Measurements from ENCODE around the gene FMNL2.

The FMNL2 gene

GRCh38 chr2:152454960-152455359 lies 120.0 kb downstream of the FMNL2 start:
- Histone ChIP-seq H3K9ac (ENCODE audit: low read depth, low read length) (no peak overlapping the region), H3K4me1 (ENCODE audit: insufficient read depth, low read length) (peaks cover 33% of the 10 kb centered on the region), H3K36me3 (ENCODE audit: insufficient read depth, low read length) (no peaks in the 10 kb centered on the region), H3K9me3 (ENCODE audit: control insufficient read depth, insufficient read depth, low read length) (no peaks in the 10 kb centered on the region)

DNA sequence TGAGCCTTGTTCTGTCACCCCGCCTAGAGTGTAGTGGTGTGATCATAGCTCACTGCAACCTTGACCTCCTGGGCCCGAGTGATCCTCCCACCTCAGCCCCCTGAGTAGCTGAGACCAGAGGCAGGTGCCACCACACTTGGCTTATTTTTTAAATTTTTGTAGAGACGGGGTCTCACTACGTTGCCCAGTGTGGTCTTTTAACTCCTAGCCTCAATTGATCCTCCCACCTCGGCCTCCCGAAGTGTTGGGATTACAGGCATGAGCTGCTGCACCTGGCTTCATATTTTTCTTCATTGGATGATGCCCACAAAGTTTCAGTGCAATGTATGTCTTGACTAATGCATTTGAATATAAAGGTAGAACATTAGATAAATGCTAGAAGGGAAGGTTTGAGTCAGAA lies 120.8 kb downstream of the FMNL2 start:
- Histone ChIP-seq H3K36me3 (ENCODE audit: insufficient read depth, low read length) (no peaks in the 10 kb centered on the region), H3K9ac (ENCODE audit: low read depth, low read length) (no peak overlapping the region), H3K9me3 (ENCODE audit: control insufficient read depth, insufficient read depth, low read length) (no peaks in the 10 kb centered on the region), H3K4me1 (ENCODE audit: insufficient read depth, low read length) (peaks cover 29% of the 10 kb centered on the region)

GRCh38 chr2:152456262-152456661 lies 121.3 kb downstream of the FMNL2 start:
- Histone ChIP-seq H3K9me3 (ENCODE audit: control insufficient read depth, insufficient read depth, low read length) (no peaks in the 10 kb centered on the region), H3K4me1 (ENCODE audit: insufficient read depth, low read length) (peaks cover 29% of the 10 kb centered on the region), H3K36me3 (ENCODE audit: insufficient read depth, low read length) (no peaks in the 10 kb centered on the region), H3K9ac (ENCODE audit: low read depth, low read length) (no peak overlapping the region)

DNA sequence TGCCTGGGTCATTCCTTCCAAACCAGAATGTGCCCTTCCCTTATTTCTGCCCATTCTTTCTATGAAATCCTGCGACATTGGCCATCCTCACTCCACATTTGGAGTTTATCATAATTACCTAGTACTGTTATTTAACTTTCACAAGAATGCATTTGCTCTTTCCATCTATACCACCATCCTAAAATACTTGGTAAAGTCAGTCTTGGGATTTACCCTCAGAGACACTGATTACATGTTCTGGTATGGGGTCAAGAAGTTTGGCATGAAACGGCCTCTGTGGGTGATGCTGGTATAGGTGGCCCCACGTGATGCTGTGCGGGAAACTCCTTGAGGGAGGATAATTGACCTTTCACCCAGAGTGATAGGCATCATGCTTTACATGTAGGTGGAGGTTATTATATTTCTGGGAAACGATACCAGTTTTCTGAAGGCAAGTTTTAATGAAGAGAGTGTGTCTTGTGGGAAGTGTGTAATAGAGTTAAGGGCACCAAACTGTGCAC lies 123.5 kb downstream of the FMNL2 start:
- Histone ChIP-seq H3K4me1 (ENCODE audit: insufficient read depth, low read length) (peaks cover 18% of the 10 kb centered on the region), H3K36me3 (ENCODE audit: insufficient read depth, low read length) (no peaks in the 10 kb centered on the region), H3K9ac (ENCODE audit: low read depth, low read length) (no peak overlapping the region), H3K9me3 (ENCODE audit: control insufficient read depth, insufficient read depth, low read length) (no peaks in the 10 kb centered on the region)

DNA sequence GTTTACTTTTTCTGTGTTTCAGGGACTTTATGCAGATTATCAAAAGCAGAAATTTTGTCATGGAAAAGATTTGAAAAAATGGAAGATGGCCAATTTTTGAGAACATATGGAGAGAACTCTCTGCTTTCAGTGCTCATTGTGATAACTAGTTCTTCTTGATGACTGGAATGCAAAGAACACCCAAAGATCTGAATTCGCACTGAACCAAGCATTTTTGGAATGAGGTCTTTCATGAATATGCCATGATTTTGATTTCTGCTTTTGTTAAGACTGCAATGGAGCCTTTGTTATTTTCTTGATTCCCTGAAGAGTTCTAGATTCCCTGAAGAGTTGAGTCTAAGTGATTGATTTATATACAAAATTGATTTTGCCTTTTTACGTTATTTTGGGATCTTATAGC lies 124.1 kb downstream of the FMNL2 start:
- Histone ChIP-seq H3K36me3 (ENCODE audit: insufficient read depth, low read length) (no peaks in the 10 kb centered on the region), H3K4me1 (ENCODE audit: insufficient read depth, low read length) (peaks cover 13% of the 10 kb centered on the region), H3K9ac (ENCODE audit: low read depth, low read length) (no peak overlapping the region)

DNA sequence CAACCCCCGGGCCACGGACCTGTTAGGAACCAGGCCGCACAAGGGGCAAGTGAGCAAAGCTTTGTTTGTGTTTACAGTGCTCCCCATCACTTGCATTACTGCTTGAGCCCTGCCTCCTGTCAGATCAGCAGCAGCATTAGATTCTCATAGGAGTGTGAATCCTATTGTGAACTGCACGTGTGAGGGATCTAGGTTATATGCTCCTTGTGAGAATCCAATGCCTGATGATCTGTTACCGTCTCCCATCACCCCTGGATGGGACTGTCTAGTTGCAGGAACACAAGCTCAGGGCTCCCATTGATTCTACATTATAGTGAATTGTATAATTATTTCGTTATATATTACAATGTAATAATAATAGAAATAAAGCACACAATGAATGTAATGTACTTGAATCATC lies 125.6 kb downstream of the FMNL2 start:
- H3K9ac ChIP-seq (ENCODE audit: low read depth, low read length), result no peak overlapping the region
- no peaks in the 10 kb centered on the region for H3K36me3 ChIP-seq (ENCODE audit: insufficient read depth, low read length)
- peaks cover 7% of the 10 kb centered on the region; the same call in 1 of the 2 replicates for H3K4me1 ChIP-seq (ENCODE audit: insufficient read depth, low read length)
- H3K9me3 ChIP-seq (ENCODE audit: control insufficient read depth, insufficient read depth, low read length), result no peaks in the 10 kb centered on the region

More for the DNA sequence above, 124.1 kb downstream of the FMNL2 start:
- no peaks in the 10 kb centered on the region for H3K9me3 ChIP-seq (ENCODE audit: control insufficient read depth, insufficient read depth, low read length)

DNA sequence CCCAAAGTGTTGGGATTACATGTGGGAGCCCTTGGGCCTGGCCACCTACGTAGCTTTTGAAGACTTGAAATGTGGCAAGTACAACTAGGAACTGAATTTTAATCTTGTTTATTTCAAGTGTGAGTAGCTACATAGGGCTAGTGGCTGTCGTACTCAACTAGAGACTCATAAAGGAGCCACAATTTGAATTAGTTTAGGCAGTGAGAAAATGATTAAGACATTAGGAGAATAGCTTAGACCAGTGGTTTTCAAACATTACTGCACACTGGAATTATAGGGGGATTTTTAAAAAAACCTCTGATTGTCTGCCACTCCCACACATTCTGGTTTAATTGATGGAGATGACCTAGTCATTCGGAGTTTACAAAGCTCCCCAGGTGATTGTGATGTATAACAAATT lies 127.1 kb downstream of the FMNL2 start:
- H3K9ac ChIP-seq (ENCODE audit: low read depth, low read length), result no peak overlapping the region
- H3K36me3 ChIP-seq (ENCODE audit: insufficient read depth, low read length), result no peaks in the 10 kb centered on the region
- peaks cover 21% of the 10 kb centered on the region for H3K4me1 ChIP-seq (ENCODE audit: insufficient read depth, low read length)
- no peaks in the 10 kb centered on the region for H3K9me3 ChIP-seq (ENCODE audit: control insufficient read depth, insufficient read depth, low read length)

- no peaks in the 10 kb centered on the region for H3K9me3 ChIP-seq (ENCODE audit: control insufficient read depth, insufficient read depth, low read length)
- no peak overlapping the region for H3K9ac ChIP-seq (ENCODE audit: low read depth, low read length)
- no peaks in the 10 kb centered on the region for H3K36me3 ChIP-seq (ENCODE audit: insufficient read depth, low read length)
- H3K4me1 ChIP-seq (ENCODE audit: insufficient read depth, low read length), result peaks cover 28% of the 10 kb centered on the region
These were observed 127.8 kb downstream of the FMNL2 start for GRCh38 chr2:152462779-152463178.

DNA sequence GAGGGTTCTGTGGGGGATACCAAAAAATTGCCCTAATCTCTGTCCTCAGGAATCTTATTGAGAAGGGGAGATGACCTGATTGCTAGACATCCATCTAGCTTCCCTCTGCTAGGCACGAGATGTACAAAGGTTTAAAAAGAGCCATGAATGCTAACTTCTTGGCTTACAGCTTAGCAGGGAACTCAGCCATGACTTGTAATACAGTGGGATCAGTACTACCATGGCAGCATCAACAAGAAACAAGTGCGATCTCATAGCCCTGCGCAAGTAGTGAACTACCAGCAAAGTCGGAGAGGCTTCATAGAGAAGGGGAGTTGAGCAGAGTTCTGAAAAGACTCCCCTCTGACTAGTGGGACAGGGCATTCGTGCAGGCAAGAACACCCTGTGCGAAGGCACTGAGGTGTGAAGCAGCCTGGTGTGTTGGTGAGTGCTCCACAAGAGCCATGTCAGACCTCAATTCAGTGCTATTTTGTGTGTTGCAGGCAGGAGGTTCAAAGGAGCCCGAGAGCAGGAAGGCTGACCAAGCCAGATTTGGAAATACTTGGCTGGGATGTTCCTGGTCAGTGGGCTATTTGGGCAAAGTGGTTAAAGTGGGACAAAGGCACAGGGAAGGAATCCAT lies 130.0 kb downstream of the FMNL2 start:
- Histone ChIP-seq H3K4me1 (ENCODE audit: insufficient read depth, low read length) (peaks cover 42% of the 10 kb centered on the region), H3K9ac (ENCODE audit: low read depth, low read length) (no peak overlapping the region)

GRCh38 chr2:152465541-152465940 lies 130.6 kb downstream of the FMNL2 start:
- Histone ChIP-seq H3K4me1 (ENCODE audit: insufficient read depth, low read length) (peaks cover 43% of the 10 kb centered on the region), H3K36me3 (ENCODE audit: insufficient read depth, low read length) (no peaks in the 10 kb centered on the region), H3K9ac (ENCODE audit: low read depth, low read length) (no peak overlapping the region), H3K9me3 (ENCODE audit: control insufficient read depth, insufficient read depth, low read length) (no peaks in the 10 kb centered on the region)

More for the DNA sequence above, 130.0 kb downstream of the FMNL2 start:
- H3K9me3 ChIP-seq (ENCODE audit: control insufficient read depth, insufficient read depth, low read length), result no peaks in the 10 kb centered on the region
- H3K36me3 ChIP-seq (ENCODE audit: insufficient read depth, low read length), result no peaks in the 10 kb centered on the region

DNA sequence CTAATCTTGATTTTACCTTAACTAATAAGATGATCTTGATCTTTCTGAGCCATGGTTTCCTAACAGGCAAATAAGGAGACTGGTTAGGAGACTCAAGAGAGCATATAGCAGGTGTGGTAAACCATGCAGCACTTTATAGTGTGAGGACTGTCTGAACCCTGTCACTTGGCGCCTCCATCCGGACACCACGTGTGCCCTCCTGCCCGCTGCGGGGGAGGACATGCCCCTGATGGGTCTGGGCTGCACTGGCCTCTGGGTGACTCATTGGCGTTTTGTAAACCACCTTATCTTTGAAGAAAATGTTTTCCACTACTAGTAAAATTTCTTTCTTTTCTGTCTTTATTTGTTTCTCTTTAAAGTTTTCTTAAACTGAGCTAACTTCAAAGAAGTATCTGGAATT lies 131.1 kb downstream of the FMNL2 start:
- H3K9me3 ChIP-seq (ENCODE audit: control insufficient read depth, insufficient read depth, low read length), result no peaks in the 10 kb centered on the region
- no peaks in the 10 kb centered on the region for H3K36me3 ChIP-seq (ENCODE audit: insufficient read depth, low read length)
- H3K4me1 ChIP-seq (ENCODE audit: insufficient read depth, low read length), result peaks cover 47% of the 10 kb centered on the region
- H3K9ac ChIP-seq (ENCODE audit: low read depth, low read length), result no peak overlapping the region

DNA sequence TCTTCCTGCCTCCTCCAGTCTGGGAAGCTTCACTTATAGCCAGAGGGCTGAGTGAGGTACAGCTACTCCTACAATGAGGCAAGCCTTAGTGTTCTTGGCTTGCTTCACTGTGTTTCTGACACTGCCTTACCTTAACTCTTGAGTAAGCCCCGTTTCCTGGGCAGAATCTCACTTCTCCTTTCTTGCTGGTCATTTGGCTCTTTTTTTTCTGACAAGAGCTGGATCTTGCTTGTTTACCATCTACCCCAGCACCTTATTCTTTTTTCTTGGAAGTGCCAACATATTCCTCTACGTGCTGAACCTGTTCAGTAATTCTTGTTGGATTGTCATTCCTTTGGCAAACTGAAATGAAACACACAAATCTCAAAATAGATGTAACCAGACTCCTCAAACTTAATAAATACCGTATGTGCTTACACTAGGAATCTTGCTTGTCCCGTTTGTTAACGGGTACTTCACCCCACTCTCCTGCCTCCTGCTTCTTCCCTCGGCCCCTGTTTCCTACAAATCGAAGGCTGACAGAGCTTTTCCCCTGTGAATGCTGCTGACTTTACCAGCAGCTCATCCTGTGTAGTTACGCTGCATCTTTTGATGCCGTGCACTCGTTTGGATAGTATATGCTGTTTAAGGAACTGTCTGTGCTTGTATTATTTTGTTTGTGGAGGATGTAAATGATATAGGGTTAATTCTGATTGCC lies 132.2 kb downstream of the FMNL2 start:
- Histone ChIP-seq H3K36me3 (ENCODE audit: insufficient read depth, low read length) (no peaks in the 10 kb centered on the region), H3K4me1 (ENCODE audit: insufficient read depth, low read length) (peaks cover 49% of the 10 kb centered on the region), H3K9ac (ENCODE audit: low read depth, low read length) (no peak overlapping the region), H3K9me3 (ENCODE audit: control insufficient read depth, insufficient read depth, low read length) (no peaks in the 10 kb centered on the region)

GRCh38 chr2:152467677-152468410 lies 132.9 kb downstream of the FMNL2 start:
- Histone ChIP-seq H3K9me3 (ENCODE audit: control insufficient read depth, insufficient read depth, low read length) (no peaks in the 10 kb centered on the region), H3K9ac (ENCODE audit: low read depth, low read length) (no peak overlapping the region), H3K36me3 (ENCODE audit: insufficient read depth, low read length) (no peaks in the 10 kb centered on the region), H3K4me1 (ENCODE audit: insufficient read depth, low read length) (peaks cover 49% of the 10 kb centered on the region)

DNA sequence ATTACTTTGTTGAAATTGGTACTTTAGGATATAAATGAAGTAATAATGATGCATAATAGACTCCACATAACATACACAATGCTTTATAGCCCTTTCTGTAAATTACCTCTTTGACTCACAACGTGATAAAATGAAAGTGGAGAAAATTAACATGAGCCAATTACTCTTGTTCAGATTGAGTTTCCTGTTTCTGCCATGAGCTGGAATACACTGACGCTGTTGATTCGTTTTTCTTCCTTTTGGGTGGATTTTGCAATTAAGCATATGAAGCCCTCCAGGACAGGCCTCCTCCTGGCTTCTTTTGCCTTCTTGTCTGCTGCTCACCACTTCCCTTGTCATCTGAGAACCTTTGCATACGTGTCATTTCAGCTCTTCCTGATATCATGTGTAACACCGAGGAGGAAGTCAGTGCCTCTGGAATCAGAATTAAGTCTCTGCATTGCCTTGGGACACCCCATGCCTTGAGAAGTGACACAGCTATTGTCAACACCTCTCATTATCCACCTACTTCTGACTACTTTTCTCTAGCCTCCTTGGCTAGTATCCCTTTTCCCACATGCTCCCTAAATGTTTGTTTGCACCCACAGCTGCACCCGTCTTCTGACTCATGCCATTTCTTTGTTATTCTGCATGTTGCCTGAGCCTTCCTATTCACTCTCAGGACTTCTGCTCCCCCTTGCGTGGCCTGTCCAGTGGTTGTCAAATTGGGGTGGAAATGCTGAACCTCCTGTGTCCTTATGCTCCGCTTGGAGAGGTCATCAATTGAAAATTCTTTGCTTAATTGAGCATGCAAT lies 134.1 kb downstream of the FMNL2 start:
- Histone ChIP-seq H3K9me3 (ENCODE audit: control insufficient read depth, insufficient read depth, low read length) (no peaks in the 10 kb centered on the region), H3K4me1 (ENCODE audit: insufficient read depth, low read length) (peaks cover 49% of the 10 kb centered on the region), H3K9ac (ENCODE audit: low read depth, low read length) (no peak overlapping the region), H3K36me3 (ENCODE audit: insufficient read depth, low read length) (no peaks in the 10 kb centered on the region)

All from ES-I3 (cell line).